K562 (cell line): ENCODE data around the gene IDH3G. TPM values are rescaled to one million over a fixed set of nuclear protein-coding genes. Genes with fewer than 3 reads are reported as not detected.
A peak's percentile ranks its signal among the peaks of the same experiment; 100 is the strongest.

Experiments
- CBX3 ChIP-seq, 2 experiments: IDR thresholded peaks; 1 replicate in 1 of 2; 2 replicates in 1 of 2; pipeline ENCODE4 v1.6.1; 2012; ENCODE audit warnings: inconsistent platforms in 2 of 2, low read length in 2 of 2, borderline replicate concordance in 1 of 2, control low read depth in 1 of 2
- CTBP1 ChIP-seq: fragments of 450-650 bp; IDR thresholded peaks from 2 replicates; pipeline ENCODE4 v1.6.1; 2016; ENCODE audit warnings: borderline replicate concordance
- FOXJ3 ChIP-seq: sonication (generic); formaldehyde crosslinking; IDR thresholded peaks from 2 replicates; pipeline ENCODE4 v1.4.0; 2020; ENCODE audit warnings: mild to moderate bottlenecking, missing genetic modification reagents
- FOXP1 ChIP-seq: sonication (generic); formaldehyde crosslinking; IDR thresholded peaks from 2 replicates; pipeline ENCODE4 v1.8.0; 2022; ENCODE audit warnings: mild to moderate bottlenecking, missing genetic modification reagents
- MAZ ChIP-seq, 2 experiments: fragments of 450-650 bp in 1 of 2; sonication (generic) in 1 of 2; formaldehyde crosslinking; IDR thresholded peaks in 1 of 2; conservative IDR thresholded peaks in 1 of 2; 2 replicates each; pipeline versions ENCODE4 v1.4.0 to v1.5.0; 2020; ENCODE audit warnings: mild to moderate bottlenecking in 1 of 2, missing genetic modification reagents in 1 of 2
- MCM7 ChIP-seq, 2 experiments: fragments of 450-650 bp; IDR thresholded peaks; 2 replicates each; pipeline ENCODE4 v1.6.1; 2016 to 2018
- NR2C2 ChIP-seq, 2 experiments: fragments of 200-800 bp in 1 of 2; sonication (Bioruptor generic) in 1 of 2; sonication (generic) in 1 of 2; formaldehyde crosslinking in 1 of 2; IDR thresholded peaks; 2 replicates each; pipeline versions ENCODE4 v1.6.1 to v1.8.0; 2016 to 2022; ENCODE audit warnings: mild to moderate bottlenecking in 1 of 2, missing compliant biosample characterization in 1 of 2, missing genetic modification characterization in 1 of 2, missing genetic modification reagents in 1 of 2
- RUNX1 ChIP-seq: sonication (generic); IDR thresholded peaks from 2 replicates; pipeline ENCODE4 v1.6.1; 2016; ENCODE audit warnings: antibody characterized with exemption, low read depth
- SMAD4 ChIP-seq: fragments of 250-450 bp; sonication (Bioruptor Pico); conservative IDR thresholded peaks from 2 replicates; pipeline ENCODE4 v1.8.0; 2021; ENCODE audit warnings: inconsistent platforms, mild to moderate bottlenecking, moderate library complexity
- TBL1XR1 ChIP-seq, 2 experiments: IDR thresholded peaks; 2 replicates each; pipeline ENCODE4 v1.6.1; 2012; ENCODE audit warnings: improper control_type of control experiment in 2 of 2, low read length in 2 of 2, mild to moderate bottlenecking in 1 of 2
- XRCC4 ChIP-seq: IDR thresholded peaks from one replicate; pipeline ENCODE4 v1.6.1; 2011; ENCODE audit not compliant: insufficient read depth, insufficient read length; ENCODE audit errors: extremely low read depth
- YBX1 ChIP-seq: fragments of 450-650 bp; IDR thresholded peaks from 2 replicates; pipeline ENCODE4 v1.7.1; 2016; ENCODE audit warnings: mild to moderate bottlenecking
- YY1 ChIP-seq, 3 experiments: IDR thresholded peaks; 2 replicates each; pipeline ENCODE4 v1.6.1; 2011; ENCODE audit warnings: low read length in 2 of 3, mild to moderate bottlenecking in 2 of 3, moderate library complexity in 2 of 3, borderline replicate concordance in 1 of 3, control low read depth in 1 of 3, low read depth in 1 of 3; ENCODE audit not compliant: insufficient read depth in 3 of 3, insufficient replicate concordance in 2 of 3, control insufficient read depth in 1 of 3, insufficient read length in 1 of 3; ENCODE audit errors: extremely low read depth in 1 of 3
- ZNF830 ChIP-seq: fragments of 250-450 bp; sonication (Bioruptor Pico); IDR thresholded peaks from 2 replicates; pipeline ENCODE4 v1.5.0; 2021; ENCODE audit warnings: mild to moderate bottlenecking
- polyA plus RNA-seq, 8 experiments: library from polyadenylated mRNA; depleted of rRNA in 4 of 8; stranded (reverse) in 5 of 8; unstranded in 3 of 8; fragments of >200 nt; fragmentation: Nextera tagmentation in 2 of 8; fragmentation: Illumina TruSeq in 1 of 8; extraction: Ambion mirVana in 2 of 8; extraction: Trizol in 1 of 8; gene quantifications; 2 replicates each; pipeline versions ENCODE4 v1.2.1 to v1.2.3, GENCODE V29; 2011 to 2014; ENCODE audit warnings: inconsistent platforms in 1 of 8, missing spikeins in 1 of 8
- total RNA-seq, 7 experiments: library from RNA; depleted of rRNA in 6 of 7; stranded (reverse); fragments of >200 nt in 6 of 7; fragmentation: Illumina TruSeq in 2 of 7; extraction: Trizol in 2 of 7; gene quantifications; 2 replicates each; pipeline versions ENCODE4 v1.2.1 to v1.2.3, GENCODE V29; 2011 to 2021; ENCODE audit warnings: low replicate concordance in 1 of 7
- TF ChIP-seq, protein P1 (sequence below): fragments of 450-650 bp; formaldehyde crosslinking; IDR thresholded peaks from 2 replicates; pipeline ENCODE4 v1.4.0; 2020; ENCODE audit warnings: mild to moderate bottlenecking, moderate library complexity
- TF ChIP-seq, protein P2 (sequence below): sonication (generic); formaldehyde crosslinking; IDR thresholded peaks from 2 replicates; pipeline ENCODE4 v1.8.0; 2022; ENCODE audit warnings: missing genetic modification reagents, mild to moderate bottlenecking, moderate library complexity, borderline replicate concordance
- TF ChIP-seq, protein P3 (sequence below): IDR thresholded peaks from 2 replicates; pipeline ENCODE4 v1.6.1; 2012; ENCODE audit warnings: low read depth, low read length, improper control_type of control experiment, borderline replicate concordance
- TF ChIP-seq, protein P4 (sequence below): fragments of 150-350 bp; IDR thresholded peaks from 2 replicates; pipeline ENCODE4 v1.6.1; 2014; ENCODE audit warnings: low read depth, mild to moderate bottlenecking, low read length, borderline replicate concordance

Gene IDH3G
- total and polyA plus RNA-seq, 9 of the 15 experiments (the other 6 are each of a cell fraction or from before 2014, with no cell fraction given): 24.3 to 72.5 (median 37.9) TPM

DNA sequence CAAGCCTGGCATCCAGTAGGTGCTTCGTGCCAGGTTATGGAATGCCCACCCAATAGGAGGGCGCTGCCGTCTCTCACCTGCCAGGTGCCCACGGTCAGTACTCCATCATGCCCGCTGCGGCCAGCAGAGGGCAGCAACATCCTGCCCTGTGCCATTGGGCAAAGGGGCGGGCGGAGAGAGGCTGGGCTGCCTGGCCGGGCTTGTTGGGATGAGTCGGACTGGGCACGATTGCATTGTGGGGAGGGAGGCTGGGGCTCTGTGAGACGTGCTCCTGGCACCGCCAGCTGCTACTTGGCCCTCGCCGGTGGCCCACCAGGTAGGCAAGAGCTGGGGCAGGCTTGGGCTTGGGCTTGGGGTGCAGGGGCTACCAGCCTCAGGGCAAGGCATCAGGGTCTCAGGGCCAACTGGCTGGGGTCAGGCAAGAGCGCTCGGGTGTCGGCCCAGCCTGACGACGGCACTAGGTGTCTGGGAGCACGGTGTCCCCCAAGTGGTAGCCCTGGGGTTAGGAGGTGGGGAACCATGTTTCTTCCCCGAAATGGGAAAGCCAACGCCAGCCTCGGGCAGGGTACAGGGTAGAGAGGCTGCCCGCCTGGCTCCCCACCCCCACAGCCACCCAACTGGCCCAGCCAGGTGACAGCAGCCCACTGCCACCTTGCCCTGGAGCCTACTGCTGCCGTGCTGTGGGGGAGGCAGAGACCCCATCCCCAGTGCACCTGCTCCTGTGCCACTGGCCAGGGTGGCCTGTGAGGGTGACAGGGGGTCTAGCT lies 30.0 kb downstream of the IDH3G start, which contains the start of gene PLXNB3 (continued):
- TF ChIP-seq NR2C2 (CRISPR knock-in tag; IDR thresholded peaks at IDR 0.05) (no peak), NR2C2 (tag; IDR thresholded peaks at IDR 0.05) (no peak), FOXP1 (CRISPR knock-in tag) (no peak), MAZ (CRISPR knock-in tag; conservative IDR thresholded peaks at IDR 0.05 in 1 of 2, IDR thresholded peaks at IDR 0.05 in 1 of 2) (peak; percentile 17 to 51; a peak in 1 of 4 replicates), CTBP1 (peak; percentile 56; the same call in 1 of the 2 replicates), RUNX1 (no peak), SMAD4 (0 out of 2 replicates have a peak, but pooled peaks have one; percentile 31), TBL1XR1 (IDR thresholded peaks at IDR 0.05; ENCODE audit: low read length in 2 of 2) (no peak), YY1 (IDR thresholded peaks at IDR 0.05; ENCODE audit: borderline replicate concordance in 1 of 3, control insufficient read depth in 1 of 3, extremely low read depth in 1 of 3, insufficient read depth in 3 of 3, insufficient read length in 1 of 3, insufficient replicate concordance in 2 of 3, low read depth in 1 of 3, low read length in 2 of 3) (peak in 1 of 3 experiments; percentile 28), CBX3 (IDR thresholded peaks at IDR 0.05; ENCODE audit: borderline replicate concordance in 1 of 2, low read length in 2 of 2) (no peak), MCM7 (IDR thresholded peaks at IDR 0.05) (no peak), YBX1 (no peak), FOXJ3 (no peak), XRCC4 (no peak), ZNF830 (CRISPR knock-in tag) (no peak)
- TF ChIP-seq, protein P1, sequence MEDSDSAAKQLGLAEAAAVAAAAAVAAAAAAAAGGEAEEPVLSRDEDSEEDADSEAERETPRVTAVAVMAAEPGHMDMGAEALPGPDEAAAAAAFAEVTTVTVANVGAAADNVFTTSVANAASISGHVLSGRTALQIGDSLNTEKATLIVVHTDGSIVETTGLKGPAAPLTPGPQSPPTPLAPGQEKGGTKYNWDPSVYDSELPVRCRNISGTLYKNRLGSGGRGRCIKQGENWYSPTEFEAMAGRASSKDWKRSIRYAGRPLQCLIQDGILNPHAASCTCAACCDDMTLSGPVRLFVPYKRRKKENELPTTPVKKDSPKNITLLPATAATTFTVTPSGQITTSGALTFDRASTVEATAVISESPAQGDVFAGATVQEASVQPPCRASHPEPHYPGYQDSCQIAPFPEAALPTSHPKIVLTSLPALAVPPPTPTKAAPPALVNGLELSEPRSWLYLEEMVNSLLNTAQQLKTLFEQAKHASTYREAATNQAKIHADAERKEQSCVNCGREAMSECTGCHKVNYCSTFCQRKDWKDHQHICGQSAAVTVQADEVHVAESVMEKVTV (CRISPR knock-in tag): peak; percentile 51
- TF ChIP-seq, protein P2, sequence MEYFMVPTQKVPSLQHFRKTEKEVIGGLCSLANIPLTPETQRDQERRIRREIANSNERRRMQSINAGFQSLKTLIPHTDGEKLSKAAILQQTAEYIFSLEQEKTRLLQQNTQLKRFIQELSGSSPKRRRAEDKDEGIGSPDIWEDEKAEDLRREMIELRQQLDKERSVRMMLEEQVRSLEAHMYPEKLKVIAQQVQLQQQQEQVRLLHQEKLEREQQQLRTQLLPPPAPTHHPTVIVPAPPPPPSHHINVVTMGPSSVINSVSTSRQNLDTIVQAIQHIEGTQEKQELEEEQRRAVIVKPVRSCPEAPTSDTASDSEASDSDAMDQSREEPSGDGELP: 0 out of 2 replicates have a peak, but pooled peaks have one; percentile 26
- TF ChIP-seq, protein P3, sequence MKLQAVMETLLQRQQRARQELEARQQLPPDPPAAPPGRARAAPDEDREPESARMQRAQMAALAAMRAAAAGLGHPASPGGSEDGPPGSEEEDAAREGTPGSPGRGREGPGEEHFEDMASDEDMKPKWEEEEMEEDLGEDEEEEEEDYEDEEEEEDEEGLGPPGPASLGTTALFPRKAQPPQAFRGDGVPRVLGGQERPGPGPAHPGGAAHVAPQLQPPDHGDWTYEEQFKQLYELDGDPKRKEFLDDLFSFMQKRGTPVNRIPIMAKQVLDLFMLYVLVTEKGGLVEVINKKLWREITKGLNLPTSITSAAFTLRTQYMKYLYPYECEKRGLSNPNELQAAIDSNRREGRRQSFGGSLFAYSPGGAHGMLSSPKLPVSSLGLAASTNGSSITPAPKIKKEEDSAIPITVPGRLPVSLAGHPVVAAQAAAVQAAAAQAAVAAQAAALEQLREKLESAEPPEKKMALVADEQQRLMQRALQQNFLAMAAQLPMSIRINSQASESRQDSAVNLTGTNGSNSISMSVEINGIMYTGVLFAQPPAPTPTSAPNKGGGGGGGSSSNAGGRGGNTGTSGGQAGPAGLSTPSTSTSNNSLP: no peak
- TF ChIP-seq, protein P4, sequence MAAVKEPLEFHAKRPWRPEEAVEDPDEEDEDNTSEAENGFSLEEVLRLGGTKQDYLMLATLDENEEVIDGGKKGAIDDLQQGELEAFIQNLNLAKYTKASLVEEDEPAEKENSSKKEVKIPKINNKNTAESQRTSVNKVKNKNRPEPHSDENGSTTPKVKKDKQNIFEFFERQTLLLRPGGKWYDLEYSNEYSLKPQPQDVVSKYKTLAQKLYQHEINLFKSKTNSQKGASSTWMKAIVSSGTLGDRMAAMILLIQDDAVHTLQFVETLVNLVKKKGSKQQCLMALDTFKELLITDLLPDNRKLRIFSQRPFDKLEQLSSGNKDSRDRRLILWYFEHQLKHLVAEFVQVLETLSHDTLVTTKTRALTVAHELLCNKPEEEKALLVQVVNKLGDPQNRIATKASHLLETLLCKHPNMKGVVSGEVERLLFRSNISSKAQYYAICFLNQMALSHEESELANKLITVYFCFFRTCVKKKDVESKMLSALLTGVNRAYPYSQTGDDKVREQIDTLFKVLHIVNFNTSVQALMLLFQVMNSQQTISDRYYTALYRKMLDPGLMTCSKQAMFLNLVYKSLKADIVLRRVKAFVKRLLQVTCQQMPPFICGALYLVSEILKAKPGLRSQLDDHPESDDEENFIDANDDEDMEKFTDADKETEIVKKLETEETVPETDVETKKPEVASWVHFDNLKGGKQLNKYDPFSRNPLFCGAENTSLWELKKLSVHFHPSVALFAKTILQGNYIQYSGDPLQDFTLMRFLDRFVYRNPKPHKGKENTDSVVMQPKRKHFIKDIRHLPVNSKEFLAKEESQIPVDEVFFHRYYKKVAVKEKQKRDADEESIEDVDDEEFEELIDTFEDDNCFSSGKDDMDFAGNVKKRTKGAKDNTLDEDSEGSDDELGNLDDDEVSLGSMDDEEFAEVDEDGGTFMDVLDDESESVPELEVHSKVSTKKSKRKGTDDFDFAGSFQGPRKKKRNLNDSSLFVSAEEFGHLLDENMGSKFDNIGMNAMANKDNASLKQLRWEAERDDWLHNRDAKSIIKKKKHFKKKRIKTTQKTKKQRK: no peak
